Suprapubic skin (tissue), 4 donors: ENCODE data around the gene NTM. TPM values are rescaled to one million over a fixed set of nuclear protein-coding genes. Genes with fewer than 3 reads are reported as not detected.
A peak's percentile ranks its signal among the peaks of the same experiment; 100 is the strongest.

Source experiments
- DNase-seq, 2 donors: peaks; one replicate each; pipeline ENCODE4 v3.0.0-alpha.2; 2019; ENCODE audit warnings: low spot score in 2 of 2
- H3K27ac ChIP-seq: fragments of 200-600 bp; sonication (generic); one replicate; pipeline ENCODE4 v1.5.1; 2019
- H3K27me3 ChIP-seq: fragments of 200-600 bp; sonication (generic); one replicate; pipeline ENCODE4 v1.5.1; 2019
- H3K36me3 ChIP-seq: fragments of 200-600 bp; sonication (generic); one replicate; pipeline ENCODE4 v1.5.1; 2019
- H3K4me1 ChIP-seq: fragments of 200-600 bp; sonication (generic); one replicate; pipeline ENCODE4 v1.5.1; 2019
- H3K4me3 ChIP-seq: fragments of 200-600 bp; sonication (generic); one replicate; pipeline ENCODE4 v1.5.1; 2019; ENCODE audit warnings: mild to moderate bottlenecking
- H3K9me3 ChIP-seq: fragments of 200-600 bp; sonication (generic); one replicate; pipeline ENCODE4 v1.5.1; 2019
- EP300 ChIP-seq: sonication (generic); formaldehyde crosslinking; IDR thresholded peaks from one replicate; pipeline ENCODE4 v1.6.1; 2017; ENCODE audit warnings: antibody characterized with exemption
- POLR2A ChIP-seq, 2 donors: fragments of 450-650 bp; IDR thresholded peaks; one replicate each; pipeline ENCODE4 v1.6.1; 2017; ENCODE audit warnings: antibody characterized with exemption in 2 of 2, mild to moderate bottlenecking in 2 of 2, moderate library complexity in 2 of 2
- POLR2AphosphoS5 ChIP-seq, 3 donors: sonication (generic); formaldehyde crosslinking; IDR thresholded peaks; one replicate each; pipeline ENCODE4 v1.6.1; 2017; ENCODE audit warnings: antibody characterized with exemption in 3 of 3
- WGBS: methylation state at CpG from one replicate; pipeline ENCODE4 v1.1.5; 2018; 5-methylcytosine and 5-hydroxymethylcytosine counted together
- total RNA-seq, 4 donors: library from RNA; depleted of rRNA; stranded (reverse); fragments of >200 nt; gene quantifications; one replicate each; pipeline ENCODE4 v1.1.0, GENCODE V29; 2016
- TF ChIP-seq, protein P1 (sequence below), 2 donors: fragments of 200-600 bp in 1 of 2; fragments of 450-650 bp in 1 of 2; sonication (generic) in 1 of 2; IDR thresholded peaks; one replicate each; pipeline ENCODE4 v1.5.1; 2016 to 2019; ENCODE audit warnings: antibody characterized with exemption in 2 of 2, mild to moderate bottlenecking in 1 of 2, moderate library complexity in 1 of 2

Gene NTM
- total RNA-seq, 4 donors from 2014 or later, result 0.19 to 19.1 (median 2.1) TPM

DNA sequence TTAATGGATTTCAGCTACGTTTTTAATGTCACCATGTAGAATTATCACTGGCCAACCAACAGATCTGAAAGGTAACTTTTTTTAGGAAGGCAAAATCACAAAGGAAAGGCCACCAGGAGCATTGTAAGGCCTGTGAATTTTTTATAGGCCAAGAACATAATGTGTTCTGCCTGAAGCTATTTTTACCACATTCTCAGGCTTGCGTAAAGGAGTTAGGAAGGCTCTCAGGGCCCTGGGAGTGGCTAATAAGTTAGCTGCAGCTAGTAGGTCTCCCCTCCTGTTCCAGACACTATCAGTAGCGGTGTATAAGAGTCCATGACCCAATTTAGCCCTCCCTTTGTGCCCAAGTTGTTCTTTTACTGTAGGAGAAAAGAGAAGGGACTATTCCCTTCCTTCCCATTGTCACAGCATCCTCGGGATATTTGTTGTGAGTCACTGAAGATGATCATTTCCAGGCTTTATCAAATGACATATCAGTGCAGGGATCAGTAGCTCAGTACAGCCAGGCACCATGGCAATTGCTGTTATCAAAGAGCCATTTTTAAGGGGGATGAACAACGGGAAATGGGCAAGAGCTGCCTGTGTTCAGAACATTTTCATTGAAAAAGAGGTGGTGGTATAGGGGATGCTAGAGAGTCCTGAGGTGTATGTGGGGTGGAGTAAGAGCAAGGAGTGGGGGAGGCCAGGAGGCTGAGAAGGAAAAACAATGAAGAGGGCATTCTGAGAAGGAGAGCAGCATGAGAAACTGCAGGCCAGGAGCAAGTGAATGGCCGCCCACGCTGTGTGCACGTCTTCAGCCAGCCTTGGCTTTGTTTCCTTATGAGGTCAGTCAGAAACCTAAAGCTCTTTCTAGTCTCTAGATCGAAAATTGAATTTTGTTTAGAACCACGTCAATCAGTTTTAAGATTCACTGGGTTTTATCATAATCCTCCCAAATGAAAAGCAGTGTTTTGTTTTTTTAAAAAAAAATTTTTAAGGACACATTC lies 940.3 kb downstream of the NTM start:
- no peak for DNase-seq
- TF ChIP-seq POLR2AphosphoS5 (IDR thresholded peaks at IDR 0.05) (no peak), EP300 (no peak), POLR2A (IDR thresholded peaks at IDR 0.05) (no peak)
- TF ChIP-seq, protein P1, sequence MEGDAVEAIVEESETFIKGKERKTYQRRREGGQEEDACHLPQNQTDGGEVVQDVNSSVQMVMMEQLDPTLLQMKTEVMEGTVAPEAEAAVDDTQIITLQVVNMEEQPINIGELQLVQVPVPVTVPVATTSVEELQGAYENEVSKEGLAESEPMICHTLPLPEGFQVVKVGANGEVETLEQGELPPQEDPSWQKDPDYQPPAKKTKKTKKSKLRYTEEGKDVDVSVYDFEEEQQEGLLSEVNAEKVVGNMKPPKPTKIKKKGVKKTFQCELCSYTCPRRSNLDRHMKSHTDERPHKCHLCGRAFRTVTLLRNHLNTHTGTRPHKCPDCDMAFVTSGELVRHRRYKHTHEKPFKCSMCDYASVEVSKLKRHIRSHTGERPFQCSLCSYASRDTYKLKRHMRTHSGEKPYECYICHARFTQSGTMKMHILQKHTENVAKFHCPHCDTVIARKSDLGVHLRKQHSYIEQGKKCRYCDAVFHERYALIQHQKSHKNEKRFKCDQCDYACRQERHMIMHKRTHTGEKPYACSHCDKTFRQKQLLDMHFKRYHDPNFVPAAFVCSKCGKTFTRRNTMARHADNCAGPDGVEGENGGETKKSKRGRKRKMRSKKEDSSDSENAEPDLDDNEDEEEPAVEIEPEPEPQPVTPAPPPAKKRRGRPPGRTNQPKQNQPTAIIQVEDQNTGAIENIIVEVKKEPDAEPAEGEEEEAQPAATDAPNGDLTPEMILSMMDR (IDR thresholded peaks at IDR 0.05), result no peak
- Histone ChIP-seq H3K9me3 (no peaks in the 10 kb centered on the region), H3K27me3 (no peaks in the 10 kb centered on the region), H3K36me3 (no peaks in the 10 kb centered on the region), H3K4me3 (no peak overlapping the region), H3K4me1 (no peaks in the 10 kb centered on the region), H3K27ac (no peak overlapping the region)
- WGBS, result 77% methylated on average over 10 of the region's 10 CpGs

DNA sequence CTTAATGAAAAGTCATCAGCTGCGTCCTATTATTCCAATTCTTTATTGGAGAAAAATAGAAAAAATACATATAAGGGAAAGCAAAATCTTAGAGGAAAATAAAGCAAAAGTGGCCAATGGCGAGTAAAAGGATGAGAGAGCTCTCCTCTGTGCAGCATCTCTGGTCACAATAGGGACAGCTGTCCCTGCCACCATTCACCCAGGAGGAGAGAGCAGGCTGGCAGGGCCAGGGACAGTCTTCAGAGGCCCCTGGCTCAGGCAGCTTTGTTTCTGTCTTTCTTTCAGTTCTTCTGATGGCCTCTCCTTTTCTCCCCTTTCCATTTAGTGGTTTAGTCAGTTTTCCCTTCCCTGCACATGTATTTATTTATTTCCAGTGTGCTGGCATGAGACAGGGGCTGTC lies 941.3 kb downstream of the NTM start:
- Histone ChIP-seq H3K27ac (no peak overlapping the region), H3K4me1 (no peaks in the 10 kb centered on the region), H3K4me3 (no peak overlapping the region), H3K27me3 (no peaks in the 10 kb centered on the region), H3K9me3 (no peaks in the 10 kb centered on the region), H3K36me3 (no peaks in the 10 kb centered on the region)
- DNase-seq, result no peak
- 85% methylated on average over 2 of the region's 2 CpGs for WGBS
- TF ChIP-seq POLR2A (IDR thresholded peaks at IDR 0.05) (no peak), POLR2AphosphoS5 (IDR thresholded peaks at IDR 0.05) (no peak), EP300 (no peak)
- TF ChIP-seq, protein P1 (IDR thresholded peaks at IDR 0.05), result no peak

DNA sequence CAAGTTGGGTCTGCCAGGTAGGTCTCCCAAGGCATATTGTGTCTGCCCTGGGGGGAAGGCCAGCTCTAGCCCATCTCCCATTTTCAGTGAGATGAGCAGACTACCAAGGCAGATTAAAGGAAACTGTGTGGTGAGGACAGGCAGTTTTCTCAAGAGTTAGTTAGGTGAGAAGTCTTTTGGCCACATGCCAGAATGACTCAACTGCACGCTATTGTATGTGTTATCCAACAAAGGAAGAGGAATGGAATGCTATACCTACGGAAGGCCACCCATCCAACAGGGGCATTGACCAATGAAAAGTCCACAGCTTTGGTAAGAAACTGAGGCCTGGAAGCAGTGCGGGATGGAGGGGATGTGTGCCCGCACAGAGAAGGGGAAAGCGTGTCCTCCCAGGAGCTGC lies 941.7 kb downstream of the NTM start:
- H3K9me3 ChIP-seq, result no peaks in the 10 kb centered on the region
- no peaks in the 10 kb centered on the region for H3K4me1 ChIP-seq
- H3K27me3 ChIP-seq, result no peaks in the 10 kb centered on the region
- 80% methylated on average over 5 of the region's 5 CpGs for WGBS
- DNase-seq, result no peak
- no peak overlapping the region for H3K4me3 ChIP-seq
- TF ChIP-seq POLR2AphosphoS5 (IDR thresholded peaks at IDR 0.05) (no peak), EP300 (no peak), POLR2A (IDR thresholded peaks at IDR 0.05) (no peak)
- TF ChIP-seq, protein P1 (IDR thresholded peaks at IDR 0.05), result no peak
- no peaks in the 10 kb centered on the region for H3K36me3 ChIP-seq
- H3K27ac ChIP-seq, result no peak overlapping the region

DNA sequence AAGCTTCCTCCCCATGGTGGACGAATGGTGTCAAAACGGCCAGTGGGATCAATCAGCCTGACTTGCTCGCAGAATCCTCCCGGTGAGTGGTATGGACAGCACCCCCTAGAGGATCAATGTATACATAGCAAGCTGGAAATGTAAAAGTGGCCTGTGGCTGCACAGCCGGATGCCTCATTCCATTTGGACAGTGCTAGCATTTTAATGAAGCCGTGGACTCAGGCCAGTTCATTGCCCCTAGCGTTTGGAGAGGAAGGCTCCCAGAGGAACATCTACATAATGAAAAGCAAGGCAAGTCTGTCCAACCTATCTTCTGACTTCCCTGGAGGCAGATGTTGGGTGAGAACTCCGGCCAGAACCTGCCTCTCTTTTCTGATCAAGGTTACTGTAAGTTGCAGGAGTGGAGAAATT lies 942.3 kb downstream of the NTM start:
- Histone ChIP-seq H3K27me3 (no peaks in the 10 kb centered on the region), H3K4me1 (no peaks in the 10 kb centered on the region), H3K36me3 (no peaks in the 10 kb centered on the region), H3K4me3 (no peak overlapping the region), H3K27ac (no peak overlapping the region), H3K9me3 (no peaks in the 10 kb centered on the region)
- no peak for DNase-seq
- 37% methylated on average over 3 of the region's 8 CpGs for WGBS
- TF ChIP-seq, protein P1 (IDR thresholded peaks at IDR 0.05), result peak in 1 of 2 donors; percentile 17
- no peak for TF ChIP-seq EP300

DNA sequence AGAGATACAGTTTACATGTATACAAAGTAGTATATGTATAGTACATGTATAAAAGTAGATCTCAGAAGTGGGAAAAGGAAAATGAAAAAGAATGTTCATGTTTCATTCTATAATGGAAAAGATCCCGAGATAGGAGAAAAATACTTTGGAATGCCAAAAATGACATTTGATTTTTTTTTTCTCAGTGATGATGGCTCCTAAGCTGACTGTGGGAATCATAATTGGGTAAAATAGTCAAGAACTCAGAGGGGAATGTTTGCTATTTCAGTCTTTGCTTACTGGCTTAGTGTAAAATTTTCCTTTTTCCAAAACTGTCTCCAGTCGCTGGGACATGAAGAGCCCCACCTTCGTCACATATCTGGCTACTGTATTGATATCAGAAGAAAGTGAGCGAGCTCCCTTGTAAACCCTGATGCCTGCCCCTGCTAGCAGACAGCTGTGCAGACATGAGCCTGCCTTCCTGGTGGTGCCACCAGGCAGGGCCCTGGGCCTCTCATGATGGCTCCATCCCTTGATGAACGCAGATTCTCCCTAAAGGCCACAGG lies 944.6 kb downstream of the NTM start:
- Histone ChIP-seq H3K27ac (no peak overlapping the region), H3K9me3 (no peaks in the 10 kb centered on the region), H3K27me3 (no peaks in the 10 kb centered on the region), H3K4me3 (no peak overlapping the region), H3K36me3 (no peaks in the 10 kb centered on the region), H3K4me1 (no peaks in the 10 kb centered on the region)
- 60% methylated on average over 5 of the region's 5 CpGs for WGBS
- no peak for TF ChIP-seq POLR2AphosphoS5 (IDR thresholded peaks at IDR 0.05)
- TF ChIP-seq EP300, result no peak
- TF ChIP-seq POLR2A (IDR thresholded peaks at IDR 0.05), result no peak
- no peak for DNase-seq
